H1 (cell line): ENCODE measurements around the gene ZNF516.

ENCODE experiments used
- CEBPB ChIP-seq: IDR thresholded peaks from 2 replicates; pipeline ENCODE4 v1.6.1; 2012; ENCODE audit warnings: low read depth, low read length
- CTCF ChIP-seq, 3 experiments: IDR thresholded peaks; 1 replicate in 2 of 3; 2 replicates in 1 of 3; pipeline versions ENCODE4 v1.5.1 to v1.6.1; 2011; ENCODE audit warnings: low read length in 3 of 3, mild to moderate bottlenecking in 3 of 3, inconsistent platforms in 2 of 3, low read depth in 1 of 3, moderate library complexity in 1 of 3; ENCODE audit not compliant: insufficient read depth in 1 of 3; ENCODE audit errors: control extremely low read depth in 1 of 3
- EP300 ChIP-seq, 2 experiments: IDR thresholded peaks; 1 replicate in 1 of 2; 2 replicates in 1 of 2; pipeline ENCODE4 v1.6.1; 2011 to 2012; ENCODE audit warnings: low read depth in 2 of 2, low read length in 2 of 2, mild to moderate bottlenecking in 2 of 2, borderline replicate concordance in 1 of 2, inconsistent platforms in 1 of 2, moderate library complexity in 1 of 2
- POLR2A ChIP-seq, 2 experiments: IDR thresholded peaks; 1 replicate in 1 of 2; 2 replicates in 1 of 2; pipeline ENCODE4 v1.6.1; 2011; ENCODE audit warnings: low read depth in 2 of 2, low read length in 2 of 2, mild to moderate bottlenecking in 2 of 2; ENCODE audit errors: control extremely low read depth in 1 of 2
- SUZ12 ChIP-seq: fragments of 200-600 bp; sonication (generic); IDR thresholded peaks from 2 replicates; pipeline ENCODE4 v1.6.1; 2012; ENCODE audit warnings: mild to moderate bottlenecking, inconsistent platforms, low read length, moderate library complexity, mixed read lengths

- TF ChIP-seq EP300 (IDR thresholded peaks at IDR 0.05; ENCODE audit: borderline replicate concordance in 1 of 2, low read depth in 2 of 2, low read length in 2 of 2) = no peak
- TF ChIP-seq POLR2A (IDR thresholded peaks at IDR 0.05; ENCODE audit: control extremely low read depth in 1 of 2, low read depth in 2 of 2, low read length in 2 of 2) = no peak
- no peak for TF ChIP-seq CTCF (IDR thresholded peaks at IDR 0.05; ENCODE audit: control extremely low read depth in 1 of 3, insufficient read depth in 1 of 3, low read depth in 1 of 3, low read length in 3 of 3)
- no peak for TF ChIP-seq SUZ12
- no peak for TF ChIP-seq CEBPB
These were observed 108.2 kb downstream of the ZNF516 start for GRCh38 chr18:76386886-76387285.
